ENCODE measurements around the gene APOBEC3A.
"Not testable (repeated sequence)": the region's sequence is repeated elsewhere in the genome, so short reads cannot be mapped to it uniquely, and the experiment has no call there.

APOBEC3A gene

GRCh38 chr22:38956551-38956950 is 858 bp upstream of the APOBEC3A start:
- peaks cover 0 to 5% (median 3%) of the 10 kb centered on the region in 5 donors for H3K4me1 ChIP-seq (ENCODE audit: control insufficient read depth in 5 of 5, insufficient read depth in 5 of 5, low read length in 5 of 5)
- no peak overlapping the region for H3K9ac ChIP-seq (ENCODE audit: low read length in 5 of 5)
- no peaks in the 10 kb centered on the region for H3K9me3 ChIP-seq (ENCODE audit: control insufficient read depth in 5 of 5, low read length in 5 of 5)
- H3K4me3 ChIP-seq (ENCODE audit: low read depth in 1 of 5, low read length in 5 of 5), result no peak overlapping the region
- H3K27me3 ChIP-seq (ENCODE audit: control insufficient read depth in 5 of 5, insufficient read depth in 4 of 5, low read length in 5 of 5), result peaks cover 4 to 17% (median 9%) of the 10 kb centered on the region in 5 donors
- H3K36me3 ChIP-seq (ENCODE audit: control insufficient read depth in 5 of 5, insufficient read depth in 5 of 5, low read length in 5 of 5), result no peaks in the 10 kb centered on the region
- no peak overlapping the region for H3K27ac ChIP-seq (ENCODE audit: low read depth, low read length)

- no peaks in the 10 kb centered on the region for H3K9me3 ChIP-seq (ENCODE audit: control insufficient read depth in 5 of 5, low read length in 5 of 5)
- peaks cover 0 to 3% (median 0%) of the 10 kb centered on the region in 5 donors for H3K4me1 ChIP-seq (ENCODE audit: control insufficient read depth in 5 of 5, insufficient read depth in 5 of 5, low read length in 5 of 5)
- H3K36me3 ChIP-seq (ENCODE audit: control insufficient read depth in 5 of 5, insufficient read depth in 5 of 5, low read length in 5 of 5), result no peaks in the 10 kb centered on the region
- H3K9ac ChIP-seq (ENCODE audit: low read length in 5 of 5), result no peak overlapping the region
- no peak overlapping the region for H3K4me3 ChIP-seq (ENCODE audit: low read depth in 1 of 5, low read length in 5 of 5)
- peaks cover 4 to 17% (median 9%) of the 10 kb centered on the region in 5 donors for H3K27me3 ChIP-seq (ENCODE audit: control insufficient read depth in 5 of 5, insufficient read depth in 4 of 5, low read length in 5 of 5)
- no peak overlapping the region for H3K27ac ChIP-seq (ENCODE audit: low read depth, low read length)
Measured at GRCh38 chr22:38957808-38958650, 620 bp downstream of the APOBEC3A start.

GRCh38 chr22:38958651-38958943 is 1.2 kb downstream of the APOBEC3A start:
- peaks cover 4 to 16% (median 5%) of the 10 kb centered on the region in 5 donors for H3K27me3 ChIP-seq (ENCODE audit: control insufficient read depth in 5 of 5, insufficient read depth in 4 of 5, low read length in 5 of 5)
- H3K9me3 ChIP-seq (ENCODE audit: control insufficient read depth in 5 of 5, low read length in 5 of 5); H3K36me3 ChIP-seq (ENCODE audit: control insufficient read depth in 5 of 5, insufficient read depth in 5 of 5, low read length in 5 of 5); H3K9ac ChIP-seq (ENCODE audit: low read length in 5 of 5); H3K27ac ChIP-seq (ENCODE audit: low read depth, low read length); H3K4me1 ChIP-seq (ENCODE audit: control insufficient read depth in 5 of 5, insufficient read depth in 5 of 5, low read length in 5 of 5); H3K4me3 ChIP-seq (ENCODE audit: low read depth in 1 of 5, low read length in 5 of 5): not testable (repeated sequence)

GRCh38 chr22:38959590-38959989 is 2.2 kb downstream of the APOBEC3A start:
- no peaks in the 10 kb centered on the region for H3K36me3 ChIP-seq (ENCODE audit: control insufficient read depth in 5 of 5, insufficient read depth in 5 of 5, low read length in 5 of 5)
- H3K9ac ChIP-seq (ENCODE audit: low read length in 5 of 5), result no peak overlapping the region
- H3K27ac ChIP-seq (ENCODE audit: low read depth, low read length), result no peak overlapping the region
- peaks cover 0 to 15% (median 0%) of the 10 kb centered on the region in 5 donors for H3K27me3 ChIP-seq (ENCODE audit: control insufficient read depth in 5 of 5, insufficient read depth in 4 of 5, low read length in 5 of 5)
- peaks cover 0 to 3% (median 0%) of the 10 kb centered on the region in 5 donors for H3K4me1 ChIP-seq (ENCODE audit: control insufficient read depth in 5 of 5, insufficient read depth in 5 of 5, low read length in 5 of 5)
- H3K4me3 ChIP-seq (ENCODE audit: low read depth in 1 of 5, low read length in 5 of 5), result no peak overlapping the region
- no peaks in the 10 kb centered on the region for H3K9me3 ChIP-seq (ENCODE audit: control insufficient read depth in 5 of 5, low read length in 5 of 5)

DNA sequence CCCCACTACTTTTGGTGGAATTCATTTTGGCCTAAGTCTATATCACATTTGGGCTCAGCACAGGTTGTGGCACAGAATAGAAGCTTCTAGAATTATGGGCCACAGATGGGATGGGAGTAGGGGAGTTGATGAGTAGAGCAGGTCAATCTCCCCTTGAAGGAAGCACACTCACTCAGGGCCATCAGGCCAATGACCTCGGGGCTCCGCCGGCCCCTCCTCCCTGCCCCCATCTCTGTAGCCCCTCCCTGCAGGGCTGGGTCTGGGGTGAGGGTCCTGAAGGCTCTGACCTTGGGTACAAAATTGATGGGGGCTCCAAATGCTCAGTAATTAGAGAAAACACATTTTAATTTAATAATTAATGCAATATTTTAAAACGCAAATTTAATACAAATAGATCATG is 3.3 kb downstream of the APOBEC3A start:
- not testable (repeated sequence) for H3K27me3 ChIP-seq (ENCODE audit: control insufficient read depth in 5 of 5, insufficient read depth in 4 of 5, low read length in 5 of 5); H3K9me3 ChIP-seq (ENCODE audit: control insufficient read depth in 5 of 5, low read length in 5 of 5); H3K4me3 ChIP-seq (ENCODE audit: low read depth in 1 of 5, low read length in 5 of 5); H3K36me3 ChIP-seq (ENCODE audit: control insufficient read depth in 5 of 5, insufficient read depth in 5 of 5, low read length in 5 of 5); H3K4me1 ChIP-seq (ENCODE audit: control insufficient read depth in 5 of 5, insufficient read depth in 5 of 5, low read length in 5 of 5); H3K9ac ChIP-seq (ENCODE audit: low read length in 5 of 5); H3K27ac ChIP-seq (ENCODE audit: low read depth, low read length)

DNA sequence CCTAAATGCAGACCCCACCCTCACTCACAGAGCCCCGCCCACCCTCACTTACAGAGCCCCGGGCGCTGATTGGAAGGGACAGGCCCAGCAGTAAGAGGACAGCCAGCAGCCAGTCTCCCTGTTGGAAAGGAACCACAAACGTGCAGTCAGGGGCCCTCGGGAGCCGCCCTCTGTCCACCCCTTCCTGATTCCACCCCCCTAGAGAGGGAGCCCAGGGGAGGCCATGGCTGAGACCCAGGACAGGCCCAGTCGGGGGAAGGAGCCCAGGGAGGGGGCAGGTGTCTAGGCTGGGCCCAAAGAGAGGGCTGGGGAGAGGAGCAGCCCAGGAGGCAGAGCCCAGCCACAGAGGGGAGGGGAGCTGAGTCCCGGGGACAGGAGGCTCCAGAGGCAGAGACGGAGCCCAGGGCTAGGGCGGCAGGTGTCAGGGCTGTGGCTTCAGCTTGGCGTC is 5.9 kb downstream of the APOBEC3A start:
- H3K4me1 ChIP-seq (ENCODE audit: control insufficient read depth in 5 of 5, insufficient read depth in 5 of 5, low read length in 5 of 5), result peaks cover 0 to 10% (median 0%) of the 10 kb centered on the region in 5 donors
- not testable (repeated sequence) for H3K27ac ChIP-seq (ENCODE audit: low read depth, low read length); H3K36me3 ChIP-seq (ENCODE audit: control insufficient read depth in 5 of 5, insufficient read depth in 5 of 5, low read length in 5 of 5); H3K4me3 ChIP-seq (ENCODE audit: low read depth in 1 of 5, low read length in 5 of 5); H3K9ac ChIP-seq (ENCODE audit: low read length in 5 of 5); H3K9me3 ChIP-seq (ENCODE audit: control insufficient read depth in 5 of 5, low read length in 5 of 5)
- H3K27me3 ChIP-seq (ENCODE audit: control insufficient read depth in 5 of 5, insufficient read depth in 4 of 5, low read length in 5 of 5), result peaks cover 0 to 26% (median 17%) of the 10 kb centered on the region in 5 donors

- no peak overlapping the region for H3K27ac ChIP-seq (ENCODE audit: low read depth, low read length)
- peaks cover 0 to 13% (median 0%) of the 10 kb centered on the region in 5 donors for H3K4me1 ChIP-seq (ENCODE audit: control insufficient read depth in 5 of 5, insufficient read depth in 5 of 5, low read length in 5 of 5)
- H3K27me3 ChIP-seq (ENCODE audit: control insufficient read depth in 5 of 5, insufficient read depth in 4 of 5, low read length in 5 of 5), result peaks cover 0 to 30% (median 17%) of the 10 kb centered on the region in 5 donors
- no peak overlapping the region for H3K9ac ChIP-seq (ENCODE audit: low read length in 5 of 5)
- no peaks in the 10 kb centered on the region for H3K9me3 ChIP-seq (ENCODE audit: control insufficient read depth in 5 of 5, low read length in 5 of 5)
- no peak overlapping the region for H3K4me3 ChIP-seq (ENCODE audit: low read depth in 1 of 5, low read length in 5 of 5)
- H3K36me3 ChIP-seq (ENCODE audit: control insufficient read depth in 5 of 5, insufficient read depth in 5 of 5, low read length in 5 of 5), result no peaks in the 10 kb centered on the region
Measured at GRCh38 chr22:38963872-38964271, 6.5 kb downstream of the APOBEC3A start.

DNA sequence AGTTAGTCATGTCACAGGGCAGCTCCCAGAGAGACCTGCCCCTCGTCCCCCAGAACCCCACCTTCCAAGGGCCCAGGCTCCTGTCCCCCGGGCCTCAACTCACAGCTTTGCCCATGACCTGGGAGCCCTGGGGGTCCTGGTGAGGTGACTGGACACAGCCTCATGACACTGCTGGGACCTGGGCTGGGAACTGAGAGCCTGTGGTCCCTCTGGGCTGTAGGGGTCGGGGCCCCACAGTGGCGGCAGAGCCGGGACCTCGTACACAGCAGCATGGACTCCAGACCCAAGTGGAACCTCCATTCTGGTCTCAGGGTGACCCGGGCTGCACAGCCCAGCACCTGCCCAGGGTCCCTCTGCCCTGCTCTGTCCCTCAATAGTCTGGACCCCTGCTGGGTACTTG is 6.9 kb downstream of the APOBEC3A start:
- Histone ChIP-seq H3K4me3 (ENCODE audit: low read depth in 1 of 5, low read length in 5 of 5) (no peak overlapping the region), H3K36me3 (ENCODE audit: control insufficient read depth in 5 of 5, insufficient read depth in 5 of 5, low read length in 5 of 5) (no peaks in the 10 kb centered on the region), H3K4me1 (ENCODE audit: control insufficient read depth in 5 of 5, insufficient read depth in 5 of 5, low read length in 5 of 5) (peaks cover 0 to 13% (median 0%) of the 10 kb centered on the region in 5 donors), H3K27me3 (ENCODE audit: control insufficient read depth in 5 of 5, insufficient read depth in 4 of 5, low read length in 5 of 5) (peaks cover 0 to 33% (median 15%) of the 10 kb centered on the region in 5 donors), H3K27ac (ENCODE audit: low read depth, low read length) (no peak overlapping the region), H3K9me3 (ENCODE audit: control insufficient read depth in 5 of 5, low read length in 5 of 5) (no peaks in the 10 kb centered on the region), H3K9ac (ENCODE audit: low read length in 5 of 5) (no peak overlapping the region)

- Histone ChIP-seq H3K27ac (ENCODE audit: low read depth, low read length) (no peak overlapping the region), H3K9me3 (ENCODE audit: control insufficient read depth in 5 of 5, low read length in 5 of 5) (no peaks in the 10 kb centered on the region), H3K9ac (ENCODE audit: low read length in 5 of 5) (no peak overlapping the region), H3K4me1 (ENCODE audit: control insufficient read depth in 5 of 5, insufficient read depth in 5 of 5, low read length in 5 of 5) (peaks cover 0 to 13% (median 0%) of the 10 kb centered on the region in 5 donors), H3K27me3 (ENCODE audit: control insufficient read depth in 5 of 5, insufficient read depth in 4 of 5, low read length in 5 of 5) (peaks cover 0 to 33% (median 15%) of the 10 kb centered on the region in 5 donors), H3K36me3 (ENCODE audit: control insufficient read depth in 5 of 5, insufficient read depth in 5 of 5, low read length in 5 of 5) (no peaks in the 10 kb centered on the region), H3K4me3 (ENCODE audit: low read depth in 1 of 5, low read length in 5 of 5) (no peak overlapping the region)
Measured at GRCh38 chr22:38964989-38965388, 7.6 kb downstream of the APOBEC3A start.

DNA sequence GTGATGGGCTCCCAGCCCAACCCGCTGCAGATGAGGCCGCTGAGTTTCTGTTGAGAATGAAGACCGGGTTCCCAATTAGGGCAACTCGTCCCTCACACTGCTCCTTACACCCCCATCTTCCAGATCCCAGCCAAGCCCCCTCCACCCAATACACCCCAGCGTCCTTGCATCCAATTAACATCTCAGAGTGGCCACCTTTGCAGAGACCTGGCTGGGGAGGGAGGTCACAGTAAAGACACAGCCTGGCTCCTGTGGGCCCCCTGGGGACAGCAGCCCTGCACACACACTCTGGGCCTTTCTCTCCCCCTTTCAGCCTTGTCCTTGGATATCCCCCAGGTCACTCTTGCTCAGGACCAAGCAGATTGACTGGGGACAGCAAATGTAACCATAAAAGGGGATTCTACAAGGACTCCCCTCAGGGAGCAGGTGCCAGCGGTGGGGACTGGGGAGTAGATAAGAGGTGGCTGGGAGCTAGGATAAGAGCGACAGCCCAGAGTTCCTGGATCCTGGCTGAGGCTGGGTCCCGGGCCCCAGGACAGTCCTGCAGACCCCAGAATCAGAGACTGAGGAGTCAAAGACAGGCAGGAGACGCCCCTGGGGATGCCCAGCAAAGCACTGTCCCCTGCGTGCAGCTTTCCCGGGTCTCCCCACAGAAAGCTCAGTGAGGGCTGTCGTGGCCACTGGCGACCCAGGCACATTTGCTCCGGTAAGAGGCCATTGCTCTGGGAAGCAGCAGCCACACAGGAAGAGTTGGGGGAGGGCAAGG is 8.4 kb downstream of the APOBEC3A start:
- Histone ChIP-seq H3K27ac (ENCODE audit: low read depth, low read length) (no peak overlapping the region), H3K9ac (ENCODE audit: low read length in 5 of 5) (no peak overlapping the region), H3K4me1 (ENCODE audit: control insufficient read depth in 5 of 5, insufficient read depth in 5 of 5, low read length in 5 of 5) (peaks cover 0 to 16% (median 0%) of the 10 kb centered on the region in 5 donors), H3K4me3 (ENCODE audit: low read depth in 1 of 5, low read length in 5 of 5) (no peak overlapping the region), H3K27me3 (ENCODE audit: control insufficient read depth in 5 of 5, insufficient read depth in 4 of 5, low read length in 5 of 5) (peaks cover 0 to 37% (median 15%) of the 10 kb centered on the region in 5 donors), H3K36me3 (ENCODE audit: control insufficient read depth in 5 of 5, insufficient read depth in 5 of 5, low read length in 5 of 5) (no peaks in the 10 kb centered on the region), H3K9me3 (ENCODE audit: control insufficient read depth in 5 of 5, low read length in 5 of 5) (no peaks in the 10 kb centered on the region)
